Lower leg skin (tissue), 3 donors: ENCODE measurements around the gene ADAT2.

ENCODE experiments used
- CTCF ChIP-seq, 3 donors: fragments of 450-650 bp; IDR thresholded peaks; one replicate each; pipeline ENCODE4 v1.5.1; 2016; ENCODE audit warnings: antibody characterized with exemption in 3 of 3, mild to moderate bottlenecking in 3 of 3, moderate library complexity in 2 of 3
- POLR2A ChIP-seq, 2 donors: fragments of 450-650 bp; IDR thresholded peaks; one replicate each; pipeline ENCODE4 v1.6.1; 2016 to 2017; ENCODE audit warnings: antibody characterized with exemption in 2 of 2, mild to moderate bottlenecking in 1 of 2, moderate library complexity in 1 of 2

GRCh38 chr6:143399176-143399575 lies 51.3 kb downstream of the ADAT2 start:
- TF ChIP-seq POLR2A (IDR thresholded peaks at IDR 0.05) (no peak), CTCF (IDR thresholded peaks at IDR 0.05) (no peak)
